Activated CD8-positive, alpha-beta memory T cell treated with anti-CD3 and anti-CD28 coated beads for 4 hours (primary cell): ENCODE measurements around the gene PLSCR2.
"Not testable (repeated sequence)": the region's sequence is repeated elsewhere in the genome, so short reads cannot be mapped to it uniquely, and the experiment has no call there.

ENCODE experiments used
- DNase-seq, 2 donors: peaks; one replicate each; pipeline ENCODE4 v3.0.0-alpha.2; 2020; ENCODE audit warnings: low read depth in 2 of 2

The PLSCR2 gene

GRCh38 chr3:146469150-146470017, at the start of gene PLSCR2:
Gene PLSCR2, minus strand, starts transcription at chr3:146469561. Its CDS starts 9,657 bp downstream, at chr3:146459904.
- DNase-seq, result peak; percentile 43 to 44

- DNase-seq, result no peak
Observed at GRCh38 chr3:146517684-146518435, 48.5 kb upstream of the PLSCR2 start.

- DNase-seq, result no peak
Observed at GRCh38 chr3:146513386-146514051, 44.2 kb upstream of the PLSCR2 start.

GRCh38 chr3:146511402-146512134, 42.2 kb upstream of the PLSCR2 start:
- DNase-seq, result no peak

- no peak for DNase-seq
Observed at GRCh38 chr3:146507331-146508120, 38.2 kb upstream of the PLSCR2 start.

- no peak for DNase-seq
Observed at GRCh38 chr3:146505516-146505915, 36.2 kb upstream of the PLSCR2 start.

- no peak for DNase-seq
Observed at GRCh38 chr3:146504498-146505197, 35.3 kb upstream of the PLSCR2 start.

GRCh38 chr3:146503461-146504202, 34.3 kb upstream of the PLSCR2 start:
- DNase-seq, result no peak

- no peak for DNase-seq
Observed at GRCh38 chr3:146502887-146503460, 33.6 kb upstream of the PLSCR2 start.

- no peak for DNase-seq
Observed at GRCh38 chr3:146501752-146502151, 32.4 kb upstream of the PLSCR2 start.

- DNase-seq, result no peak
Observed at GRCh38 chr3:146499701-146500100, 30.3 kb upstream of the PLSCR2 start.

- DNase-seq, result no peak
Observed at GRCh38 chr3:146498002-146498736, 28.8 kb upstream of the PLSCR2 start.

GRCh38 chr3:146497145-146497843, 27.9 kb upstream of the PLSCR2 start:
- not testable (repeated sequence) for DNase-seq

- DNase-seq, result no peak
Observed at GRCh38 chr3:146496726-146497125, 27.4 kb upstream of the PLSCR2 start.

- DNase-seq, result no peak
Observed at GRCh38 chr3:146496251-146496650, 26.9 kb upstream of the PLSCR2 start.

GRCh38 chr3:146493761-146494160, 24.4 kb upstream of the PLSCR2 start:
- no peak for DNase-seq

- DNase-seq, result no peak
Observed at GRCh38 chr3:146493221-146493620, 23.9 kb upstream of the PLSCR2 start.

GRCh38 chr3:146491303-146491702, 21.9 kb upstream of the PLSCR2 start:
- DNase-seq, result no peak
